Hepatocyte (in vitro differentiated cells): ENCODE results near the gene RDH13.

ENCODE experiments used
- EZH2 ChIP-seq: fragments of 200-600 bp; sonication (generic); IDR thresholded peaks from 2 replicates; pipeline ENCODE4 v1.6.1; 2016; ENCODE audit warnings: antibody characterized with exemption, mild to moderate bottlenecking, borderline replicate concordance
- TF ChIP-seq, protein P1 (sequence below): fragments of 200-600 bp; sonication (generic); IDR thresholded peaks from 2 replicates; pipeline ENCODE4 v1.5.1; 2016; ENCODE audit warnings: antibody characterized with exemption, mild to moderate bottlenecking; ENCODE audit not compliant: poor library complexity

DNA sequence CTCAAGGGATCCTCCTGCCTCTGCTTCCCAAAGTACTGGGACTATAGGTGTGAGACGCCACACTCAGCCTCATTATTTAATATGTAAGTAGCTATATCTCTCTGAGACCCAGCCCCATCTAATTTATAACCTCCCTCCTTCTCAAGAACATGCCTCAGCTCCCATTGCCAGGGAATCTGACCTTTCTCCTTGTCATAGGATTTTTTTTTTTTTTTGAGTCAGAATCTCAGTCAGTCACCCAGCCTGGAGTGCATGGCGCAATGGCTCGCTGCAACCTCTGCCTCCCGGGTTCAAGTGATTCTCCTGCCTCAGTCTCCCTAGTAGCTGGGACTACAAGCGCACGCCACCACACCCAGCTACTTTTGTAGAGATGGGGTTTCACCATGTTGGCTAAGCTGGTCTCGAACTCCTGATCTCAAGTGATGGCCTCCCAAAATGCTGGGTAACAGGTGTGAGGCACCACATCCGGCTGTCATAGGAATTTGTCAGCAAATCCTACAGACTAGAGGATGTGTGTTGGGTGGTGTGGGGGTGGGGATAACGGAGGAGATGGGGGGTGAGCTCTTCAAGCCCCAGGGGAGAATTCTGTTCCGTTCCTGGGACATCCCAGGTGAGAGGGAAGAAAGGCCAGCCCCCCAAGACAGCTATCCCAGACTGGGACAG, 7.6 kb upstream of the RDH13 start:
- no peak for TF ChIP-seq EZH2
- TF ChIP-seq, protein P1, sequence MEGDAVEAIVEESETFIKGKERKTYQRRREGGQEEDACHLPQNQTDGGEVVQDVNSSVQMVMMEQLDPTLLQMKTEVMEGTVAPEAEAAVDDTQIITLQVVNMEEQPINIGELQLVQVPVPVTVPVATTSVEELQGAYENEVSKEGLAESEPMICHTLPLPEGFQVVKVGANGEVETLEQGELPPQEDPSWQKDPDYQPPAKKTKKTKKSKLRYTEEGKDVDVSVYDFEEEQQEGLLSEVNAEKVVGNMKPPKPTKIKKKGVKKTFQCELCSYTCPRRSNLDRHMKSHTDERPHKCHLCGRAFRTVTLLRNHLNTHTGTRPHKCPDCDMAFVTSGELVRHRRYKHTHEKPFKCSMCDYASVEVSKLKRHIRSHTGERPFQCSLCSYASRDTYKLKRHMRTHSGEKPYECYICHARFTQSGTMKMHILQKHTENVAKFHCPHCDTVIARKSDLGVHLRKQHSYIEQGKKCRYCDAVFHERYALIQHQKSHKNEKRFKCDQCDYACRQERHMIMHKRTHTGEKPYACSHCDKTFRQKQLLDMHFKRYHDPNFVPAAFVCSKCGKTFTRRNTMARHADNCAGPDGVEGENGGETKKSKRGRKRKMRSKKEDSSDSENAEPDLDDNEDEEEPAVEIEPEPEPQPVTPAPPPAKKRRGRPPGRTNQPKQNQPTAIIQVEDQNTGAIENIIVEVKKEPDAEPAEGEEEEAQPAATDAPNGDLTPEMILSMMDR, result no peak
